Measurements from ENCODE around the gene ABCB9. TPM values are rescaled to one million over a fixed set of nuclear protein-coding genes. Genes with fewer than 3 reads are reported as not detected.

ABCB9 gene
- total and polyA plus RNA-seq, 4 donors, result 2.7 to 7.5 (median 4.8) TPM

- DNase-seq, result no peak
- H3K27ac ChIP-seq (ENCODE audit: low read depth in 1 of 2, low read length in 1 of 2), result peak overlapping the region in 1 of 2 donors; percentile 26
- ATAC-seq (ENCODE audit: insufficient read depth, low FRiP score), result no peak
- H3K27me3 ChIP-seq (ENCODE audit: control insufficient read depth in 3 of 3, insufficient read depth in 3 of 3, low read length in 2 of 3), result no peaks in the 10 kb centered on the region
- no peak for TF ChIP-seq CTCF (IDR thresholded peaks at IDR 0.05; ENCODE audit: control extremely low read depth, extremely low read depth)
- H3K4me3 ChIP-seq, result no peak overlapping the region
- no peaks in the 10 kb centered on the region for H3K9me3 ChIP-seq (ENCODE audit: control insufficient read depth in 4 of 4, insufficient read depth in 3 of 4, low read length in 3 of 4)
- H3K9ac ChIP-seq (ENCODE audit: insufficient read depth in 1 of 2, low read length in 2 of 2), result no peak overlapping the region
- peaks cover 0 to 11% (median 2%) of the 10 kb centered on the region in 4 donors for H3K36me3 ChIP-seq (ENCODE audit: control insufficient read depth in 4 of 4, insufficient read depth in 4 of 4, low read length in 4 of 4)
- peaks cover 4 to 32% (median 18%) of the 10 kb centered on the region in 5 donors for H3K4me1 ChIP-seq (ENCODE audit: control insufficient read depth in 5 of 5, insufficient read depth in 5 of 5, low read length in 5 of 5)
- 78 to 93% methylated on average over 15 of the region's 15 CpGs for WGBS, 2 donors
Observed at GRCh38 chr12:122976648-122976975, 10.3 kb upstream of the ABCB9 start.

GRCh38 chr12:122975790-122976647 lies 9.8 kb upstream of the ABCB9 start:
- no peak for TF ChIP-seq CTCF (IDR thresholded peaks at IDR 0.05; ENCODE audit: control extremely low read depth, extremely low read depth)
- Histone ChIP-seq H3K36me3 (ENCODE audit: control insufficient read depth in 4 of 4, insufficient read depth in 4 of 4, low read length in 4 of 4) (peaks cover 0 to 11% (median 1%) of the 10 kb centered on the region in 4 donors), H3K27me3 (ENCODE audit: control insufficient read depth in 3 of 3, insufficient read depth in 3 of 3, low read length in 2 of 3) (no peaks in the 10 kb centered on the region), H3K4me3 (peak overlapping the region; percentile 86), H3K4me1 (ENCODE audit: control insufficient read depth in 5 of 5, insufficient read depth in 5 of 5, low read length in 5 of 5) (peaks cover 3 to 28% (median 16%) of the 10 kb centered on the region in 5 donors), H3K9ac (ENCODE audit: insufficient read depth in 1 of 2, low read length in 2 of 2) (peak overlapping the region in 1 of 2 donors; percentile 86), H3K27ac (ENCODE audit: low read depth in 1 of 2, low read length in 1 of 2) (peak overlapping the region in 1 of 2 donors; percentile 98), H3K9me3 (ENCODE audit: control insufficient read depth in 4 of 4, insufficient read depth in 3 of 4, low read length in 3 of 4) (no peaks in the 10 kb centered on the region)
- no peak for ATAC-seq (ENCODE audit: insufficient read depth, low FRiP score)
- peak in 1 of 3 donors; percentile 25 for DNase-seq
- WGBS, 2 donors, result 9% methylated on average over 8 of the region's 8 CpGs

GRCh38 chr12:122974892-122975789 lies 8.9 kb upstream of the ABCB9 start, which contains the start of gene OGFOD2:
Gene OGFOD2 (plus strand): TSS chr12:122975244. CDS start chr12:122975252, 8 bp downstream.
- no peaks in the 10 kb centered on the region for H3K27me3 ChIP-seq (ENCODE audit: control insufficient read depth in 3 of 3, insufficient read depth in 3 of 3, low read length in 2 of 3)
- peak within 1 kb of the TSS; percentile 86 for H3K4me3 ChIP-seq
- no peaks in the 10 kb centered on the region for H3K9me3 ChIP-seq (ENCODE audit: control insufficient read depth in 4 of 4, insufficient read depth in 3 of 4, low read length in 3 of 4)
- TF ChIP-seq CTCF (IDR thresholded peaks at IDR 0.05; ENCODE audit: control extremely low read depth, extremely low read depth), result peak; percentile 28
- H3K36me3 ChIP-seq (ENCODE audit: control insufficient read depth in 4 of 4, insufficient read depth in 4 of 4, low read length in 4 of 4), result peaks cover 0 to 11% (median 1%) of the 10 kb centered on the region in 4 donors
- H3K9ac ChIP-seq (ENCODE audit: insufficient read depth in 1 of 2, low read length in 2 of 2), result peak within 1 kb of the TSS in 1 of 2 donors; percentile 86
- 0 to 1% methylated on average over 56 to 66 of the region's 66 CpGs for WGBS, 2 donors
- peak; percentile 92 to 95 (median 94) for DNase-seq
- peaks cover 3 to 28% (median 16%) of the 10 kb centered on the region in 5 donors for H3K4me1 ChIP-seq (ENCODE audit: control insufficient read depth in 5 of 5, insufficient read depth in 5 of 5, low read length in 5 of 5)
- ATAC-seq (ENCODE audit: insufficient read depth, low FRiP score), result peak; percentile 94
- H3K27ac ChIP-seq (ENCODE audit: low read depth in 1 of 2, low read length in 1 of 2), result peak within 1 kb of the TSS; percentile 93 to 98

All from lung (tissue), 12 donors.